WTC11 (cell line): ENCODE measurements around the gene PCDH9. TPM values are rescaled to one million over a fixed set of nuclear protein-coding genes. Genes with fewer than 3 reads are reported as not detected.

Experiments used
- ATAC-seq: fragments of 200-7000 bp; cut with Tn5 transposase; 2 replicates; pipeline ENCODE4 v1.10.0; 2021; ENCODE audit warnings: mild to moderate bottlenecking, moderate library complexity
- CTCF ChIA-PET: fragments of 300-600 bp; sonication (Branson Sonifier 250); formaldehyde crosslinking; loops from one replicate; lab custom pipeline; 2021; ENCODE audit warnings: antibody characterized with exemption; lab: Charles Lee
- POLR2A ChIA-PET: fragments of 350-600 bp; sonication (Branson Sonifier 250); formaldehyde crosslinking; loops from one replicate; lab custom pipeline; 2021; ENCODE audit warnings: antibody characterized with exemption; lab: Charles Lee
- DNase-seq: peaks from one replicate; pipeline ENCODE4 v3.0.0; 2021; ENCODE audit warnings: low spot score
- H3K27ac Mint-ChIP-seq: 2 replicates; pipeline ENCODE4 v1.8.0; 2021; ENCODE audit warnings: mixed read lengths
- H3K27me3 Mint-ChIP-seq: 2 replicates; pipeline ENCODE4 v1.8.0; 2021; ENCODE audit warnings: low read depth, mild to moderate bottlenecking, moderate library complexity, mixed read lengths
- H3K36me3 Mint-ChIP-seq: 2 replicates; pipeline ENCODE4 v1.8.0; 2021; ENCODE audit warnings: mixed read lengths
- H3K4me1 Mint-ChIP-seq: 2 replicates; pipeline ENCODE4 v1.8.0; 2022; ENCODE audit warnings: mixed read lengths
- H3K4me3 Mint-ChIP-seq: 2 replicates; pipeline ENCODE4 v1.8.0; 2021; ENCODE audit warnings: mild to moderate bottlenecking, moderate library complexity, mixed read lengths
- H3K9me3 Mint-ChIP-seq: 2 replicates; pipeline ENCODE4 v1.8.0; 2021; ENCODE audit warnings: mixed read lengths
- AFF4 ChIP-seq: sonication (generic); formaldehyde crosslinking; IDR thresholded peaks from 2 replicates; pipeline ENCODE4 v1.8.1; 2023; ENCODE audit warnings: mild to moderate bottlenecking, missing genetic modification reagents, borderline replicate concordance
- ARID4B ChIP-seq: sonication (generic); formaldehyde crosslinking; IDR thresholded peaks from 2 replicates; pipeline ENCODE4 v1.8.0; 2023; ENCODE audit warnings: missing genetic modification reagents, mild to moderate bottlenecking, borderline replicate concordance
- FOXP4 ChIP-seq: sonication (generic); formaldehyde crosslinking; IDR thresholded peaks from 2 replicates; pipeline ENCODE4 v1.8.0; 2022; ENCODE audit warnings: mild to moderate bottlenecking, missing genetic modification reagents
- GABPB1 ChIP-seq: sonication (generic); formaldehyde crosslinking; IDR thresholded peaks from 2 replicates; pipeline ENCODE4 v1.8.1; 2023; ENCODE audit warnings: mild to moderate bottlenecking, missing genetic modification reagents
- JUN ChIP-seq: sonication (generic); formaldehyde crosslinking; IDR thresholded peaks from 2 replicates; pipeline ENCODE4 v1.8.0; 2023; ENCODE audit warnings: mild to moderate bottlenecking, missing genetic modification reagents
- MXD4 ChIP-seq: fragments of 250-450 bp; sonication (Bioruptor Pico); IDR thresholded peaks from 2 replicates; pipeline ENCODE4 v1.8.0; 2021; ENCODE audit warnings: mild to moderate bottlenecking, moderate library complexity, borderline replicate concordance
- SMAD3 ChIP-seq: sonication (generic); formaldehyde crosslinking; IDR thresholded peaks from 2 replicates; pipeline ENCODE4 v1.8.0; 2022; ENCODE audit warnings: missing genetic modification reagents, mild to moderate bottlenecking, borderline replicate concordance
- SP1 ChIP-seq: sonication (generic); formaldehyde crosslinking; conservative IDR thresholded peaks from 2 replicates; pipeline ENCODE4 v1.8.1; 2022; ENCODE audit warnings: missing genetic modification reagents
- USF2 ChIP-seq: sonication (generic); formaldehyde crosslinking; IDR thresholded peaks from 2 replicates; pipeline ENCODE4 v1.8.1; 2023; ENCODE audit warnings: mild to moderate bottlenecking, missing genetic modification reagents, moderate library complexity
- ZNF219 ChIP-seq: sonication (generic); formaldehyde crosslinking; IDR thresholded peaks from 2 replicates; pipeline ENCODE4 v1.8.0; 2023; ENCODE audit warnings: missing genetic modification reagents, mild to moderate bottlenecking, borderline replicate concordance
- ZNF263 ChIP-seq: sonication (generic); formaldehyde crosslinking; IDR thresholded peaks from 2 replicates; pipeline ENCODE4 v1.8.1; 2022; ENCODE audit warnings: low read depth, mild to moderate bottlenecking, moderate library complexity, missing genetic modification reagents
- ZNF423 ChIP-seq: fragments of 250-450 bp; sonication (Bioruptor Pico); IDR thresholded peaks from 2 replicates; pipeline ENCODE4 v2.1.2; 2022; ENCODE audit warnings: mild to moderate bottlenecking, moderate library complexity
- total RNA-seq: library from RNA; stranded (reverse); gene quantifications from 3 replicates; pipeline ENCODE4 v1.2.3, GENCODE V29; 2021
- TF ChIP-seq, protein P1 (sequence below): fragments of 250-450 bp; sonication (Bioruptor Pico); IDR thresholded peaks from 2 replicates; pipeline ENCODE4 v1.8.0; 2021; ENCODE audit warnings: mild to moderate bottlenecking
- TF ChIP-seq, protein P2 (sequence below): sonication (generic); formaldehyde crosslinking; IDR thresholded peaks from 2 replicates; pipeline ENCODE4 v1.8.1; 2022; ENCODE audit warnings: missing genetic modification reagents, borderline replicate concordance

The PCDH9 gene
- total RNA-seq, 1 experiment from 2014 or later, result 0.48 TPM

GRCh38 chr13:67095621-67096020 lies 134.5 kb downstream of the PCDH9 start:
- no peak for DNase-seq
- H3K27me3 Mint-ChIP-seq, result no peaks in the 10 kb centered on the region
- no peaks in the 10 kb centered on the region for H3K4me1 Mint-ChIP-seq
- no peaks in the 10 kb centered on the region for H3K36me3 Mint-ChIP-seq
- TF ChIP-seq ARID4B (CRISPR knock-in tag) (no peak), USF2 (CRISPR knock-in tag) (no peak), ZNF263 (no peak), FOXP4 (no peak), ZNF423 (CRISPR knock-in tag) (no peak), GABPB1 (CRISPR knock-in tag) (no peak), SP1 (CRISPR knock-in tag) (no peak), ZNF219 (CRISPR knock-in tag) (no peak), JUN (no peak), MXD4 (CRISPR knock-in tag) (no peak), SMAD3 (CRISPR knock-in tag) (no peak), AFF4 (CRISPR knock-in tag) (no peak)
- TF ChIP-seq, protein P1, sequence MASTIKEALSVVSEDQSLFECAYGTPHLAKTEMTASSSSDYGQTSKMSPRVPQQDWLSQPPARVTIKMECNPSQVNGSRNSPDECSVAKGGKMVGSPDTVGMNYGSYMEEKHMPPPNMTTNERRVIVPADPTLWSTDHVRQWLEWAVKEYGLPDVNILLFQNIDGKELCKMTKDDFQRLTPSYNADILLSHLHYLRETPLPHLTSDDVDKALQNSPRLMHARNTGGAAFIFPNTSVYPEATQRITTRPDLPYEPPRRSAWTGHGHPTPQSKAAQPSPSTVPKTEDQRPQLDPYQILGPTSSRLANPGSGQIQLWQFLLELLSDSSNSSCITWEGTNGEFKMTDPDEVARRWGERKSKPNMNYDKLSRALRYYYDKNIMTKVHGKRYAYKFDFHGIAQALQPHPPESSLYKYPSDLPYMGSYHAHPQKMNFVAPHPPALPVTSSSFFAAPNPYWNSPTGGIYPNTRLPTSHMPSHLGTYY (CRISPR knock-in tag), result no peak
- TF ChIP-seq, protein P2, sequence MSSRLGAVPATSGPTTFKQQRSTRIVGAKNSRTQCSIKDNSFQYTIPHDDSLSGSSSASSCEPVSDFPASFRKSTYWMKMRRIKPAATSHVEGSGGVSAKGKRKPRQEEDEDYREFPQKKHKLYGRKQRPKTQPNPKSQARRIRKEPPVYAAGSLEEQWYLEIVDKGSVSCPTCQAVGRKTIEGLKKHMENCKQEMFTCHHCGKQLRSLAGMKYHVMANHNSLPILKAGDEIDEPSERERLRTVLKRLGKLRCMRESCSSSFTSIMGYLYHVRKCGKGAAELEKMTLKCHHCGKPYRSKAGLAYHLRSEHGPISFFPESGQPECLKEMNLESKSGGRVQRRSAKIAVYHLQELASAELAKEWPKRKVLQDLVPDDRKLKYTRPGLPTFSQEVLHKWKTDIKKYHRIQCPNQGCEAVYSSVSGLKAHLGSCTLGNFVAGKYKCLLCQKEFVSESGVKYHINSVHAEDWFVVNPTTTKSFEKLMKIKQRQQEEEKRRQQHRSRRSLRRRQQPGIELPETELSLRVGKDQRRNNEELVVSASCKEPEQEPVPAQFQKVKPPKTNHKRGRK (CRISPR knock-in tag), result no peak
- TF ChIP-seq, all 79 proteins: peak for 0
- CTCF ChIA-PET, result no interaction called here
- no peak overlapping the region for H3K4me3 Mint-ChIP-seq
- POLR2A ChIA-PET, result no interaction called here
- no peak for ATAC-seq
- H3K27ac Mint-ChIP-seq, result no peak overlapping the region
- H3K9me3 Mint-ChIP-seq, result no peaks in the 10 kb centered on the region
